DOHH2 (cell line): ENCODE measurements around the gene AUH.

Experiments
- H3F3A ChIP-seq: fragments of 200-600 bp; sonication (generic), shearing (Covaris generic); 2 replicates; pipeline ENCODE4 v1.6.0; 2016; ENCODE audit warnings: antibody characterized with exemption, mild to moderate bottlenecking; ENCODE audit not compliant: control insufficient read depth, insufficient read depth
- H3K27ac ChIP-seq: fragments of 200-600 bp; sonication (generic); 2 replicates; pipeline ENCODE4 v1.5.1; 2014; ENCODE audit warnings: low read depth, mild to moderate bottlenecking, low read length, moderate library complexity
- H3K27me3 ChIP-seq: fragments of 200-600 bp; sonication (generic); 2 replicates; pipeline ENCODE4 v1.6.1; 2014; ENCODE audit warnings: mild to moderate bottlenecking, low read length, mixed read lengths; ENCODE audit not compliant: control insufficient read depth
- H3K36me3 ChIP-seq: fragments of 200-600 bp; sonication (generic); 2 replicates; pipeline ENCODE4 v1.6.1; 2014; ENCODE audit warnings: mild to moderate bottlenecking, low read length, moderate library complexity, mixed read lengths; ENCODE audit not compliant: control insufficient read depth
- H3K4me1 ChIP-seq: fragments of 200-600 bp; sonication (generic); 2 replicates; pipeline ENCODE4 v1.6.1; 2014; ENCODE audit warnings: mild to moderate bottlenecking, low read length, mixed read lengths; ENCODE audit not compliant: control insufficient read depth
- H3K4me2 ChIP-seq: fragments of 200-600 bp; sonication (generic); 2 replicates; pipeline ENCODE4 v1.6.0; 2014; ENCODE audit warnings: mild to moderate bottlenecking, low read length, moderate library complexity
- H3K4me3 ChIP-seq: fragments of 200-600 bp; sonication (generic); 2 replicates; pipeline ENCODE4 v1.5.1; 2014; ENCODE audit warnings: mild to moderate bottlenecking, low read length, mixed read lengths
- H3K79me2 ChIP-seq: fragments of 200-600 bp; sonication (generic); 2 replicates; pipeline ENCODE4 v1.6.1; 2014; ENCODE audit warnings: mild to moderate bottlenecking, low read length, mixed read lengths; ENCODE audit not compliant: control insufficient read depth
- H3K9me2 ChIP-seq: fragments of 200-600 bp; sonication (generic); replicated peaks from 2 replicates; pipeline ENCODE4 v1.6.1; 2014; ENCODE audit warnings: mild to moderate bottlenecking, low read length, mixed read lengths; ENCODE audit not compliant: control insufficient read depth
- H3K9me3 ChIP-seq: fragments of 200-600 bp; sonication (generic); 2 replicates; pipeline ENCODE4 v1.6.1; 2014; ENCODE audit warnings: antibody characterized with exemption, low read length, mixed read lengths; ENCODE audit not compliant: control insufficient read depth, insufficient read depth
- H4K20me1 ChIP-seq: fragments of 200-600 bp; sonication (generic); 2 replicates; pipeline ENCODE4 v1.6.0; 2014; ENCODE audit warnings: low read depth, mild to moderate bottlenecking, antibody characterized with exemption, low read length, moderate library complexity; ENCODE audit not compliant: control insufficient read depth, insufficient read depth
- EZH2phosphoT487 ChIP-seq: fragments of 200-600 bp; sonication (generic); IDR thresholded peaks from 2 replicates; pipeline ENCODE4 v1.6.1; 2017; ENCODE audit warnings: borderline replicate concordance, mild to moderate bottlenecking, antibody characterized with exemption, low read length, moderate library complexity, mixed read lengths
- TF ChIP-seq, protein P1 (sequence below): fragments of 200-600 bp; sonication (generic); IDR thresholded peaks from one replicate; pipeline ENCODE4 v1.5.1; 2014; ENCODE audit warnings: antibody characterized with exemption, mild to moderate bottlenecking, low read depth, low read length; ENCODE audit not compliant: poor library complexity, severe bottlenecking

Gene AUH

DNA sequence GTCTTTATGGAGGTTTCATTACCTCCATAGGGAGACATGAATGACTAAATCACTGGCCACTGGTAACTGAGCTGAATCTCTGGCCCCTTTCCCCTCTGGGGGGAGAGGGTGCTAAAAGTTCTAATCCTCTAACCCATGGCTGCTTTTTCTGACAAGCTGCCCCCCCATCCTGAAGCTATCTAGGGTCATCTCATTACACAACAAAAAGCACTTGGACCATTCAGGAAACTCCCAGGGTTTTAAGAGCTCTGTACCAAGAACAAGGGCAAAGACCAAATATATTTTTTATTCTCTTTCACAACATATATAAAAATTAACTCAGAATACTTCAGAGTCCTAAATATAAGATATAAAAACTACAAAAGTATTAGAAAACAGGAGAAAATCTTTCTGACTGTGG is 14.3 kb downstream of the AUH start:
- 0 out of 2 replicates have a peak, but pooled peaks cover 5% of the 10 kb centered on the region for H4K20me1 ChIP-seq
- no peaks in the 10 kb centered on the region for H3K79me2 ChIP-seq
- no peaks in the 10 kb centered on the region for H3K9me2 ChIP-seq
- no peak overlapping the region for H3K4me2 ChIP-seq
- TF ChIP-seq, protein P1, sequence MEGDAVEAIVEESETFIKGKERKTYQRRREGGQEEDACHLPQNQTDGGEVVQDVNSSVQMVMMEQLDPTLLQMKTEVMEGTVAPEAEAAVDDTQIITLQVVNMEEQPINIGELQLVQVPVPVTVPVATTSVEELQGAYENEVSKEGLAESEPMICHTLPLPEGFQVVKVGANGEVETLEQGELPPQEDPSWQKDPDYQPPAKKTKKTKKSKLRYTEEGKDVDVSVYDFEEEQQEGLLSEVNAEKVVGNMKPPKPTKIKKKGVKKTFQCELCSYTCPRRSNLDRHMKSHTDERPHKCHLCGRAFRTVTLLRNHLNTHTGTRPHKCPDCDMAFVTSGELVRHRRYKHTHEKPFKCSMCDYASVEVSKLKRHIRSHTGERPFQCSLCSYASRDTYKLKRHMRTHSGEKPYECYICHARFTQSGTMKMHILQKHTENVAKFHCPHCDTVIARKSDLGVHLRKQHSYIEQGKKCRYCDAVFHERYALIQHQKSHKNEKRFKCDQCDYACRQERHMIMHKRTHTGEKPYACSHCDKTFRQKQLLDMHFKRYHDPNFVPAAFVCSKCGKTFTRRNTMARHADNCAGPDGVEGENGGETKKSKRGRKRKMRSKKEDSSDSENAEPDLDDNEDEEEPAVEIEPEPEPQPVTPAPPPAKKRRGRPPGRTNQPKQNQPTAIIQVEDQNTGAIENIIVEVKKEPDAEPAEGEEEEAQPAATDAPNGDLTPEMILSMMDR = no peak
- TF ChIP-seq EZH2phosphoT487 = no peak
- H3K27ac ChIP-seq = no peak overlapping the region
- no peaks in the 10 kb centered on the region for H3F3A ChIP-seq
- H3K9me3 ChIP-seq = no peaks in the 10 kb centered on the region
- H3K4me3 ChIP-seq = no peak overlapping the region
- no peaks in the 10 kb centered on the region for H3K4me1 ChIP-seq
- H3K36me3 ChIP-seq = peaks cover 13% of the 10 kb centered on the region
- no peaks in the 10 kb centered on the region for H3K27me3 ChIP-seq

DNA sequence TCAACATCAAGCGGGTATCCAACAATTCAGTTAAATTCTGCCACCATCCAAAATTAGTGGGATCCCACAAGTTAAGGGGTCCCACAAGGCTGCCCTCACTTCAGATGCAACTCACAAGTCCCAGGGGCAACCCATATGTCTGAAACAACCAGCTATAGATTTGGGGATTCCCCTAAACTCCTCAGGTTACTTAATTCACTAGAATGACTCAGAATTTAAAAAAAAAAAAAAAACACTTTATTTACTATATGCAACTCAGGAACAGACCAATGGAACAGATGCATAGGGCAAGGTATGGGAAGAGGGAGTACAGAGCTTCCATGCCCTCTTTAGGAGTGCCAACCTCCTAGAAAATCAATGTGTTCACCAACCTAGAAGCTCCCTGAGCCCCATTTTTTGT is 15.1 kb downstream of the AUH start:
- Histone ChIP-seq H3F3A (no peaks in the 10 kb centered on the region), H3K27me3 (no peaks in the 10 kb centered on the region), H4K20me1 (0 out of 2 replicates have a peak, but pooled peaks cover 5% of the 10 kb centered on the region), H3K79me2 (no peaks in the 10 kb centered on the region), H3K27ac (no peak overlapping the region), H3K9me3 (no peaks in the 10 kb centered on the region), H3K9me2 (no peaks in the 10 kb centered on the region), H3K4me3 (no peak overlapping the region), H3K36me3 (peaks cover 20% of the 10 kb centered on the region), H3K4me1 (no peaks in the 10 kb centered on the region), H3K4me2 (no peak overlapping the region)
- TF ChIP-seq, protein P1 = no peak
- no peak for TF ChIP-seq EZH2phosphoT487

DNA sequence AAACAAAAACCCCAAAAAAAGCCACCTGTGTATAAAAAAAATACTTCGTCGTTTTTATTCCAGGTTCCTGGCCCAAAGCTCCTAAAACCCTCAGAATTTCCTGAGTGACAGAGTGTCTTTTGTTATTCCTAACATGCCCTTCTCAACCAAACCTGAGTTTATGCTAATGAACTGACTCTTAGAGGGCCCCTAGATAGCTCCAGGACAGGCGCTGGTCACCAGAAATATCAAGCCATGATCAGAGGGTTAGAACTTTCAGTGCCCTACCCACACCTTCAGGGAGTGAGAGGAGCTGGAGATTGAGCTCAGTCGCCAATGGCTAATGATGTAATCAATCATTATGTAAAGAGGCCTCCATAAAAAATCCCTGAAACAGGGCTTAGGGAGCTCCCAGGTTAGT is 15.7 kb downstream of the AUH start:
- Histone ChIP-seq H3K36me3 (peaks cover 21% of the 10 kb centered on the region), H3K4me2 (no peak overlapping the region), H4K20me1 (0 out of 2 replicates have a peak, but pooled peaks cover 5% of the 10 kb centered on the region), H3K27me3 (no peaks in the 10 kb centered on the region), H3K9me2 (no peaks in the 10 kb centered on the region), H3K4me3 (no peak overlapping the region), H3K9me3 (no peaks in the 10 kb centered on the region), H3K4me1 (no peaks in the 10 kb centered on the region), H3F3A (no peaks in the 10 kb centered on the region), H3K79me2 (no peaks in the 10 kb centered on the region), H3K27ac (no peak overlapping the region)
- TF ChIP-seq, protein P1 = no peak
- TF ChIP-seq EZH2phosphoT487 = no peak
